NCI-H128 (cell line): ENCODE measurements around the gene ZNHIT1.
"Not testable (repeated sequence)": the region's sequence is repeated elsewhere in the genome, so short reads cannot be mapped to it uniquely, and the experiment has no call there.

Experiments used
- DNase-seq: peaks from one replicate; lab custom pipeline; 2025; ENCODE audit not compliant: unreplicated experiment; lab: John Stamatoyannopoulos, UW

ZNHIT1 gene

DNA sequence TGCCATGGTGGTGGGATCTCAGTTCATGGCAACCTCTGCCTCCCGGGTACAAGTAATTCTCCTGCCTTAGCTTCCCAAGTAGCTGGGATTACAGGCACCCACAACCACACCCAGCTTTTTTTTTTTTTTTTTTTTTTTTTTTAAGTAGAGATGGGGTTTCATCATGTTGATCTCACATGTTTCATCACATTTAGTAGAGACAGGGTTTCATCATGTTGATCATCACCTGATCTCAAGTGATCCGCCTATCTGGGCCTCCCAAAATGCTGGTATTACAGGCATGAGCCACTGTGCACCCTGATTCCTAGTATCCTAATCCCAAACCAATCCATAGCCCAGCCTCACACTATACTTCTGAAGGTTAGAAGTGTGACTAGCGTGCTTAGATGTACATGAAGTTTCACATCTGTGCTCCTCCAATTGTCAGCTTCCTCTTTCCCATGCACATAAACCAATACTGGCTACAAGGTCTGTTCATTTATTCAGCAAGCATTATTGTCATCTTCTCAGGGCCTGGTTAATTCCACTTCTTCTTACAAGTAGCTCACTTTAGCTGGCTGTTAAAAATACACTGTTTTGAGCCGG is 31.0 kb upstream of the ZNHIT1 start:
- no peak for DNase-seq

DNA sequence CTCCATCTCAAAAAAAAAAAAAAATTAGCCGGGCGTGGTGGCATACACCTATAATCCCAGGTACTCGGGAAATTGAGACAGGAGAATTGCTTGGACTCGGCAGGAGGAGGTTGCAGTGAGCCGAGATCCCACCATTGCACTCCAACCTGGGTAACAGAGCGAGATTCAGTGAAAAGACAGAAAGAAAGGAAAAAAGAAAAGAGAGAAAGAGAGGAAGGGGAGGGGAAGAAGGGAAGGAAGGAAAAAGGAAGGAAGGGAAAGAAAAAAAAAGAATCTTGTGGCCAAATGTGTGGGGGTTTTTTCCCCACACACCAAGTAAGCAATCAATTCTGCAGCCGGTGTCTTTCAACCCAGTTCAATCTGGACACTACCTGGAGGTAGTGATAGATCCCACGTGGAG is 28.9 kb upstream of the ZNHIT1 start:
- DNase-seq = no peak

DNA sequence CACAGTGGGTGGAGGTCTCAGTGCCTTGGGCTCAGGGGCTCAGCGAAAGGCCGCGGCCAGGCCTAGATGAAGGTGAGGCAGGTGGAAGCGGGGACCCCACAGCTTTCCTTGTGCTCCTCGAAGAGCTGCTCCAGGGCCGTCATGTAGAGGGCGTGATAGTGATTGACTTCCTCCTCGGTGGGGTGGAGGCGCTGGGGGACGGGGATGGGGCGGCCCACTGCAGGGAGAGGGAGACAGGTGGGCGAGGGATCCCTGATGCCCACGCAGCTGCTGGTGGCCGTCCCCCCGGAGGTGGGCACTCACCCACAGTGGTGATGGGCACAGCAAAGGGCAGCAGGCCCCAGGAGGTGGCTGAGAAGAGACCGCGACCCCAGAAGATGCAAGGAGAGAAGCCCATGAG is 22.1 kb upstream of the ZNHIT1 start:
- no peak for DNase-seq

DNA sequence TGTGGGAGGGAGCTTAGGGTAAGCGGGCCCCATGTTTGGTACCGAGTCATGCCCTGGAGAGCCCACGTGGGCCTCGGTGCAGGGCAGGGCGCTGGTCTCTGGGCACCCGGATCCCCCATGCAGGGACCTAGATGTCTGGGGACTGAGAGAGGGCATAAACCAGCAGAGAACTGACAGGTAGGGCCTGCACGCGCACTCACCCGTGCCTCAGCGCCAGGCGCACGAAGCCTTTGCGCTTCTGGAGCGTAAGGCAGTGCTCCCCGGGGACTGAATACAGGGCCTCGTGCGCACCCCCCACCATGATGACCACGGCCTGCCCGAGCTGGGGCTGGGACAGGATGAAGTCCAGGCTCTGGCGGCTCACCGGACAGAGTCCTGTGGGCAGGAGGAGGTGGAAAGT is 20.0 kb upstream of the ZNHIT1 start:
- DNase-seq = no peak

DNA sequence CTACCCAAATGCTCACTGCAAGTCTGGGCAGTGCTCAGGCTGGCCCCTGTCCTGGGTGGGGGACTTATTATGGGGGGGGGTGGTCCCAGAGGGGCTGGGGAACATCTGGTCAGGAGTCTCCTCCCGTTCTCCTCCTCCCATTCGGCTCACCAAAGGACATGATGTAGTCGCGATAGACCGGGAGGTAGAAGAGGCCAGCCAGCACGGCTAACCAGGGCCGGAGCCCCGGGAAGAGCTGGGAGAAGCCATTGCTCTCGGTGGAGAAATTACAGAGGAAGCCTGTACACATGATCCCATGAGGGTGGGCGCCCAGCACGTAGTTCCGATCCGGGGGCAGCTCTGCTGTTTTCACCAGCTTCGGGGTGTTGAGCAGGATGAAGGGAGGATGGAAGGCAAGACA is 19.5 kb upstream of the ZNHIT1 start:
- DNase-seq = no peak

DNA sequence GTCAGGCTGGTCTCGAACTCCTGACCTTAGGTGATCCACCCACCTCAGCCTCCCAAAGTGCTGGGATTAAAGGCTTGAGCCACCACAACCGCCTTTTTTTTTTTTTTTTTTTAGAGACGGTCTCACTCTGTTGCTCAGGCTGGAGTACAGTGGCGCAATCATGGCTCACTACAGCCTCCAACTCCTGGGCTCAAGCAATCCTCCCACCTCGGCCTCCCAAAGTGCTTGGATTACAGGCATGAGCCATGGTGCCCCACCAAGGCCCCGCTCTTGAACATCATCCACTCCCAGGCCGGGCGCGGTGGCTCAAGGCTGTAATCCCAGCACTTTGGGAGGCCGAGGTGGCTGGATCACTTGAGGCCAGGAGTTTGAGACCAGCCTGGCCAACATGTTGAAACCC is 18.4 kb upstream of the ZNHIT1 start:
- DNase-seq = not testable (repeated sequence)

DNA sequence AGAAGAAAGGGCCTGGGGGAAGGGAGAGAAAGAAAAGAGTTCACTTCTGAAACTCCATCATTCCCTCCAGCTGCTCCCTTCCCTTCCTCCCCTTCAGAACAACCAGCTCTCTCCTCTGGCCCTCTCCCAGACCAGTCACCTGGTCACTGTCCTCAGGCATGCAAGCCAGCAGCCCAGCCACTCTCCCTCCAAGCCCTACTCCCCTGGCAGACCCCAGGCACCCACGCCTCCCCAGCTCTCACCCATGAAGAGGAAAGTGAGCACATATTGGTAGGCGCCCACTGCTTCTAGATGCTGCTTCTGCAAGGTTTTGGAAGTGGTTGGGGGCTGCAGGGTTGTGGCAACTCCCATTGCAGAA is 17.5 kb upstream of the ZNHIT1 start:
- DNase-seq = no peak

DNA sequence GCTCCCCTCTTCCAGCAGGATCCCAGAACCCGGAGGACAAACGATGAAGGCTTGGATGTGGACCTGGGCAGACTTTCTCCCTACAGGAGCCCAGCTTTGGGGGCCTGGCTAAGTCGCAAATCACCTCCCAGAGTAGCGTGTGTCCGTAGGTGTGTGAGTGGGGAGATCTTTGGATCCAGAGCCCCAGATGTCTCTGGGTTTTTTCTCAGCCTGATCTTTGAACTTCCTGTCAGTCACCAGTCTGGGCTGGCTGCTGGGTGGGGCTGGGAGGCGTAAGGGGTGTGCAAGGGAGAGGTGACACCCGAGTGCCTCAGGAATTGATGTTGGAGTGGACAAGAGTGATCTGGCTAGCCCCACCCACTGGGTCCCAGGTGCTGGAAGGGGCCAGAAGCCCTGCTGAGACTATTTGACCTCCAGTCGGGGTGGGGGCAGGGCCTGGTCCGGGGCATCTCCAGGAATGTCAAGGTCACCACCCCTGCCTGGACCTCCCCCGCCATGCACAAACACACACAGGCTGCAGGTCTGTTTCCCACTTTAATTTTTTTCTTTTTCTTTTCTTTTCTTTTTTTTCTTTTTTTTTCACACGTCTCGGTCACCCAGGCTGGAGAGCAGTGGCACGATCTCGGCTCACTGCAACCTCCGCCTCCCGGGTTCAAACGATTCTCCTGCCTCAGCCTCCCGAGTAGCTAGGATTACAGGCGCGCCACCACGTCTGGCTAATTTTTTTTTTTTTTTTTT is 16.9 kb upstream of the ZNHIT1 start, which contains the start of gene MOGAT3:
Gene MOGAT3 (minus strand): TSS at position 175 of the 738 bp plus-strand sequence. CDS start 182 bp downstream, outside the sequence.
- no peak for DNase-seq

DNA sequence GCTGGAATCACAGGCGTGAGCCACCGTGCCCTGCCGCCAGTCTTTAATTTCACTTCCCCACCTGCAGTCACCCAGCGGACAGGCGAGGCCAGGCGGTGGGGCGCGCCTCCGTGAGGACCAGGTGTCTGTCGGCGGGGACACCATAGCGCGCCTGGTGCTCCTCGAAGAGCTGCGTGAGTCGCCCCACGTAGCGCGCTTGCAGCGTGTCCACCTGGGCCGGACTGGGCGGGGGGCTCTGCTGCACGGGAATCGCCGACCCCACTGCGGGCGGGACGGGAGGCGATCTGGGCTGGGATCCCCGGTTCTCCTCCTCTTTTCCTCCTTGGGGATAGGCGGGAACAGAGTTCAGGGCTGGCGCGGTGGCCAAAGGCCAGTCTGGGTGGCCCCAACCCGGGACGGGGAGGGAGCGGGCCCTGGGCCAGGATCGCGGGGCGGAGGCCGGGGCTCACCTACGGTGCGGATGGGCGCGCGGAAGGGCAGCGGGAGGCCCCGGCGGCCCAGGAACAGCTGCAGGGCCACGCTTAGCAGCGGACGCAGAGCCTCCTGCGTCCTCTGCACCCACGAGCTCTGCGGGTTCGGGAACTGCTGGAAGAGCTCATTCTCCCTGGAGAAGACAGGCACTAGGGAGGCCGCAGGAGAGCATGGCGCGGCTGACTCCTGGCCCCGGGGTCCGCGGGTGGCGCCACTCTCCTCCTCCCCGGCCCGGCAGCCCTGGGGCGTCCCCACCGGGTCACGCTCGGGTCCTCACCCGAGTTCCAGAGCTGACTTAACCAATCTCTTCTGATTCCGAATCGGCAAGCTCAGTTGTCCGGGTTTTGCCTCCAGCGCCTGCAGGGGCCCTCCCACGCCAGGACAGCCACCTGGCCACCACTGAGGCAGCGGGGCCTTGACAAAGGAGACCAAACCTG is 16.0 kb upstream of the ZNHIT1 start:
- no peak for DNase-seq

DNA sequence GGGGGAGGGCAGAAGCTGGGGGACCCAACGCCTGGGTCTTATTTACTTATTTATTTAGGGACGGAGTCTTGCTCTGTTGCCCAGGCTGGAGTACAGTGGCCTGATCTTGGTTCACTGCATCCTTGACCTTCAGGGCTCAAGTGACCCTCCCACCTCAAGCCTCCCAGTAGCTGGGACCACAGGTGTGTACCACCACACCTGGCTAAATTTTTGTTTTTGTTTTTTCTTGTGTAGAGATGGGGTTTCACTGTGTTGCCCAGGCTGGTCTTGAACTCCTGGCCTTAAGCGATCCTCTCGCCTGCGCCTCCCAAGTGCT is 15.4 kb upstream of the ZNHIT1 start:
- DNase-seq = no peak

DNA sequence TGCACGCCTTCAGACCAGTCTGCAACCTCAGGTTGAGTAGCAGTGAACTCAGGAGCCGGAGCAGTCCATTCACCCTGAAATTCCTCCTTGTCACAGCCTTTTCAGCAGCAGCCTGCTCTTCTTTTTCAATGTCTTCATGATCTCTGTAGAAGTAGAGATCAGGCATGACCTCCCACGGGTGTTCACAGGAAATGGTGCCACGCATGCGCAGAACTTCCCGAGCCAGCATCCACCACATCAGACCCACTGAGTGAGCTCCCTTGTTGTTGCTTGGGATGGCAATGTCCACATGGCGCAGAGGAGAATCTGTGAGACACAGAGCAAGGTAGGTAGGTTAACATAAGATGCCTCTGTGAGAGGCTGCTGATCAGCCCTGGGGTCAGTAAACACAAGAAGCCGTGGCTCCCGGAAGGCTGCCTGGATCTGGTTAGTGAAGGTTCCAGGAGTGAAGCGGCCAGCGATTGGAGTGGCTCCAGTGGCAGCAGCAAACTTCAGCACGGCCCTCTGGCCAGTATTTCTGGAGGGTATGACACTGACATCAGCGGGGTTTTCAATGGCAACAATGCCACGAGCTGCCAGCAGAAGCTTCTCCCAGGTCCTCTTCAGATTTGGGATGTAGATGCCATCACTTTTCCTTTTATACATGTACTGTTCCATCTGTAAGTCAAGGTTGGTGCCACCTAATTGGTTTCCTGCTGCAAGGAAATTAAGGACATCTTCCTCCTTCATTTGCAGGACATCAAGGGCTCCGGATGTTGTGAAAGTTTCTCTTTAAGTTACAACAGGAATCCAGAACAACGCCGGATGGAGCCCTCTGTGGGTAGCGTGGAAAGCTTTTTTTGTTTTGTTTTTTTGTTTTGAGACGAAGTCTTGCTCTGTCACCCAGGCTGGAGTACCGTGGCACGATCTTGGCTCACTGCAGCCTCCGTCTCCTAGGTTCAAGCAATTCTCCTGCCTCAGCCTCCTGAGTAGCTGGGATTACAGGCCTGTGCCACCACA is 13.9 kb upstream of the ZNHIT1 start:
- DNase-seq = not testable (repeated sequence)

DNA sequence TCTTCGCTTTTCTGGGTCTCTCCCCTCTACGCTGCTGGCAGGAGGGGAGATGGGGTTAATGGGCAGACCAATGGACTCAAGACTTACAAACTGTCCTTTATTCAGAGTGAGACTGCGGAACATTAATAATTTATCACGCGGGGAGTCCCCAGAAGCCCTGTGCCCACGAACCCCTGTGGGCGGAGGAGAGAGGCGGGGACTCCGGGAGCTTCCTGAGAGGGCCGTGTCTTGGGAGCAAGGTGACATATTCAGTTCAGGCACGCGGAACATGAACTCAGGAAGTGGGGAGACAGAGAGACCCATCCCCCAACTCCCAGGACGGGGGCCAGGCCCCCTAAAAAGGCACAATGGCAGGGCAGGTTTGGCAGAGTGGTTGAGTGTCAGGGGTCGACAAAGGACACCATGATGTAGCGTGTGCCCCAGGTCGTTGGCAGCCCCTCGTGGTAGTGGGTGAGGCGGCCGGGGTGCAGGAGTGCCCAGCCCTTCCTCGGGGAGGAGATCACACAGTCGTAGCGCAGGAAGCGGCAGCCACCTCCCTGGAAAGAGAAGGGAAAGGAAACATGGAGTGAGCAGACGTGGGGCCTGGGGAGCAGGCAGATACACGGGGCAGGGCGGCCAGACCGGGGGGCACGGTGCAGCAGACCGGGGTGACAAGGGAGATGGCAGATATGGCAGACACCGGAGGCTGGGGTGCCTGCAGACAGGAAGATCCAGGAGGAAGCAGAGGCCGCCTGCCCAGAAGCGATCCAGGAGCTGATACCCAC is 11.9 kb upstream of the ZNHIT1 start:
- DNase-seq = no peak

DNA sequence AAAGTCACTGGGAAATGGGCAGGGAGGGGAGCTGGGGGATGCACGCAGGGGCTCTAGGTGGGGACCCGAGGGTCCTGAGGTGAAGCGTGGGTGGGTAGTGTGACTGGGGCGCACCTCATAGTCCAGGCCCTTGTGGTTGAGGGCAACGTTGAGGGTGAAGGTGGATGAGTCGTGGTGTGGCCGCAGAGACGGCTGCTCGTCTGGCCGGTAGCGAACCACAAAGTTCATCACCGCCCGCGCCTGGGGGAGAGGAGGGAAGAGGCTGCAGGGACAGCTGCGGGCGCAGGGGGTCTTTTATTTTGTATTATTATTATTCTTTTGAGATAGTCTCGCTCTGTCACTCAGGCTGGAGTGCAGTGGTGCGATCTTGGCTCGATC is 11.3 kb upstream of the ZNHIT1 start:
- DNase-seq = no peak

DNA sequence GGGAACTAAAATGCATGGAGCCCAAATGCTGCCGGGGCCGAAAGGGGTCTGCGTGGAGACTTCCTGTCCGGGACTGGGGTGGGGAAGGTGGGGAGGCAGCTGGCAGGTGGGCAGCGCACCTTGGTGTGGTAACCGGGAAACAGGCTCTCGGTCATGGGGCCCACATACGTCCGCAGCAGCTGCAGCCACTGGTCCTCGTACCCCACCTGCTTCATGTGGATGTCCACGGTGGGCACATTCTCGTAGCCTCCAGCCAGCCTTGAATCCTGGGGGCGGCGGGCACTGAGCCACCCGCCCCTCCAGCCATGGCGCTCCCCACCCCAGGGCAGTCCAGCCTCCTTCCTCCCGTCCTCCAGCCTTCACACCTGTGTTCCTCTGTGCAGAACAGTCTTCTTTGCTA is 10.5 kb upstream of the ZNHIT1 start:
- no peak for DNase-seq

DNA sequence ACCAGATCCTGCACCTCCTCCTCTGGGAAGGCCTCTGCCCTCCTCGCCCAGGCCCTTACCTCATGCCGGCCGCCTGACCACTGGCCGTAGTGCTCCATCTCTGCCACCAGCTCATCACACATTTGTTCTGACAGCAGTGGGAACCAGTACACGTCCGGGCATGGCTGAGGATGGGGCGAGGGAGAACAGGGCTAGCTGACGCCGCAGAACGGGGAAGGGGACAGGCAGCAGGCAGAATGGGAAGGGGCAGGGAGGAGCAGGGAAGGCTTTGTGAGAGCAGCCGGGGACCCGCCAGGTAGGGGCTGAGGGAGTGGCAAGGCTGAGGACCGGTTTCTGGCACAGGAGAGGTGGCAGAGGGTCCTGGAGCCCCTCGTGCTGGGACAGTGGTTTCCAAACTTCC is 9.2 kb upstream of the ZNHIT1 start:
- DNase-seq = no peak

DNA sequence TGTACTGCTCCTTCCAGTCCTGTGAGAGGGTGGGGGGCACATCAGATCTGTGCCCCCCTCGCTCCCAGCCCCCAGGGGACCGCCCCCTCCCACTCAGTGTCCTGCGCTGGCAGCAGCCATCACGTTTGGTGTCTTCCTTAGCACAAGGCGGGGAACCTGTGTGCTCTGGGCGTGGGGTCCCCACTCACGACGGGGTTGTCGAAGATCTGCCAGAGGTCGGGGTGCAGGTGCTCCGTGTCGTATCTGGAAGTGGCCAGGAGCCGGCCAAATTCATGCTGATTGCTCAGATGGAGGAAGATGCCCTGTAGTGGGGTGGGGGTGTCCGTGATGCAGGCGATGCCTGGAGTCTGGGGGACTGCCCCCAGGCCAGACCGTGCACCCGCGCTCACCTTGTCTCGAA is 7.8 kb upstream of the ZNHIT1 start:
- DNase-seq = no peak

DNA sequence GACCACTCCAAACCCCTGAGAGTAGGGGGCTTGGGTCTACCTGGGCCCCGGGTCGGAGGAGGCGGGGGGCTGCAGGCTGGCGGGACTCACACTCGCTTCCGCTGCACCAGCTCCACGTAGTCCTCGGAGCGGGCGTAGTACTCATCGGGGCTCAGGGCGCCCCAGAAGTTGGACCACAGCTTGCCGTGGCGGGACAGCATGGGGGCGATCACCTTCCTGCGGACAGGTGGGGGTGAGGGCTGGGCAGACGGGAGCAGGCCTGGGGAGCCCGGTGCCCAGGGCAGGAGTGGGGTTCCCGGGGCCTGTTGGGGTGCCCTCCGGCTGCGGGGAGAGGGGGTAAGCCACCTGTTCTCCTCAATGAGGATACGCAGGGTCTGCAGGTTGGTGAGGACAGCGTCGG is 6.5 kb upstream of the ZNHIT1 start:
- DNase-seq = no peak

DNA sequence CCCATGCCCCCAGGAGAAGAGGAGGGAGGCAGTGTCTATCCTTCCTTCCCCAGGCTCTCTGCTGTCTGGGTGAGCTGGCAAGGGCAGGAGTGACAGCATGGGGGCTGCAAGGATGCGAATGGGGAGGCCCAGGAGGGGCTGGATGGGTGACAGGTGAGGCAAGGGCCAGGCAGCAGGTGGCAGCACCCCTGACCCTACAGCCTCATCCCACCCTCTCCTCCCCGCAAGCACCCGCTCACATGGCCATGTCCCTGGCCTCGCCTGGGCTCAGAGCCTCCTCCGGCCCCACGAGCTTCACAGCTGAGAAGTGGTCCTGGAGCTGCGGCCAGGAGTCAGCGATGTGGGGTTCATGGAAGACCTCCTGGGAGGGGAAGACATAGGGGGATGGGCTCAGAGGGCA is 6.0 kb upstream of the ZNHIT1 start:
- DNase-seq = no peak

DNA sequence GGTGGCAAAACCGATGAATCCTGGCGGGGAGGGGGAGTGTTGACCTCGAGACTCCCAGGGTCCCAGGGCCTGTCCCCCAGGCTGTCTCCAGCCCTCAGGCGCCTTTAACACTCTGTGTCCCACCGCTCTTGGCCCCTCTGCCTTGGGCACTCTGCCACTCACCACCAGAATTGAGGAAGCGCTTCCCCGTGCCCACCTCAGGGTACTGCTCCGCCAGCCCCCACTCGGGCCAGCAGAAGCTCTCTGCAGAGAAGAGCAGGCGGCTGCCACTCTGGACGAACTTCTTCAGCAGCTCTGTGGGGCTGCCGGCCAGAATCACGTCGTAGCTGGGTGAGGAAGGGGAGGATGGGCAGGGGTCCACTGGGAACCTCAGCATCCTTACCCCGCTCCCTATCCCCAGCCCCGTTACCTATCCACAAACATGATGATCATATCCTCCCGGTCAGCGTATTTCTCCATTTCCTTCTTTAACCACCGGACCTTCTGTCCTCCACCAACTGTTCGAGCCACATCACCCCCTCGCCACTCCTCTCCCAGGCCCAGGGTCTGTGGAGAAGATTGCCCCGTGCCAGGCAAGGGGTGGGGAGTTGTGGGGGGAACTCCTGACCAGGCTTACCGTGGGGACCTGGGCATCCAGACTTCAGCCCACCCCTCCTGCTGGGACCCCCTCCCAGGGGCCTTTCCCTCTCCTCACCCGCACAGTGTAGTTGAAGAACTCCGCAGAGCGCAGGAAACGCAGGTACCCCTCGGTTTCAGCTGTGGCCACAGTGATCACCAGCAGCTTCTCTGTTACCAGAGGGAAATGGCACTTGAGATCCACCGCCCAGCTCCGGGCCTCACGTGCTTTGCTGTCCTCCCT is 1.7 kb upstream of the ZNHIT1 start:
- no peak for DNase-seq
